ENCODE data around the gene TM9SF4.

The TM9SF4 gene

GRCh38 chr20:32189123-32189410, 79.6 kb downstream of the TM9SF4 start:
- no peak for TF ChIP-seq ISL1 (CRISPR knock-in tag; IDR thresholded peaks at IDR 0.05)
- TF ChIP-seq CREB5 (CRISPR knock-in tag; IDR thresholded peaks at IDR 0.05; ENCODE audit: low read depth): no peak
- ATAC-seq: no peak

GRCh38 chr20:32189691-32190615, 80.4 kb downstream of the TM9SF4 start:
- TF ChIP-seq TSHZ2 (CRISPR knock-in tag; IDR thresholded peaks at IDR 0.05) (no peak), CSRNP3 (CRISPR knock-in tag; IDR thresholded peaks at IDR 0.05) (no peak), ZNF70 (CRISPR knock-in tag; IDR thresholded peaks at IDR 0.05) (no peak), OSR1 (CRISPR knock-in tag; IDR thresholded peaks at IDR 0.05) (no peak), ISL1 (CRISPR knock-in tag; IDR thresholded peaks at IDR 0.05) (no peak), CSDC2 (CRISPR knock-in tag; IDR thresholded peaks at IDR 0.05) (no peak), ESRRG (CRISPR knock-in tag; IDR thresholded peaks at IDR 0.05) (no peak), PPARA (CRISPR knock-in tag; IDR thresholded peaks at IDR 0.05; ENCODE audit: borderline replicate concordance) (no peak), ZFP3 (CRISPR knock-in tag; IDR thresholded peaks at IDR 0.05) (no peak), POU6F1 (CRISPR knock-in tag; IDR thresholded peaks at IDR 0.05; ENCODE audit: borderline replicate concordance, low read depth) (no peak), CREB5 (CRISPR knock-in tag; IDR thresholded peaks at IDR 0.05; ENCODE audit: low read depth) (no peak), PATZ1 (CRISPR knock-in tag; IDR thresholded peaks at IDR 0.05; ENCODE audit: borderline replicate concordance) (no peak), SNAI2 (CRISPR knock-in tag; IDR thresholded peaks at IDR 0.05) (no peak), GLIS3 (CRISPR knock-in tag; IDR thresholded peaks at IDR 0.05) (no peak), BACH2 (CRISPR knock-in tag; IDR thresholded peaks at IDR 0.05; ENCODE audit: borderline replicate concordance) (no peak), ZFP30 (CRISPR knock-in tag; IDR thresholded peaks at IDR 0.05) (no peak), ZNF565 (CRISPR knock-in tag; conservative IDR thresholded peaks at IDR 0.05; ENCODE audit: low read depth) (no peak), RARB (CRISPR knock-in tag; IDR thresholded peaks at IDR 0.05) (no peak)
- peak; percentile 68 for ATAC-seq
